Keratinocyte (primary cell): ENCODE data around the gene ADD2. TPM values are rescaled to one million over a fixed set of nuclear protein-coding genes. Genes with fewer than 3 reads are reported as not detected.

Experiments
- DNase-seq: peaks from one replicate; pipeline ENCODE4 v3.0.0-alpha.2; 2011; ENCODE audit warnings: low read depth, missing footprints, low spot score
- FAIRE-seq: peaks from 2 replicates; lab custom pipeline; 2011; peaks lifted over from hg19 to GRCh38; lab: Jason Lieb, UNC
- H2AFZ ChIP-seq: 2 replicates; pipeline ENCODE4 v1.6.0; 2012; ENCODE audit warnings: low read length, control low read depth, inconsistent platforms; ENCODE audit not compliant: control insufficient read depth
- H3K27ac ChIP-seq: 2 replicates; pipeline ENCODE4 v1.5.1; 2011; ENCODE audit warnings: low read length; ENCODE audit not compliant: control insufficient read depth, insufficient read depth
- H3K27me3 ChIP-seq: 3 replicates; pipeline ENCODE4 v1.6.0; 2011; ENCODE audit warnings: low read length; ENCODE audit not compliant: control insufficient read depth, insufficient read depth; ENCODE audit errors: extremely low read depth
- H3K36me3 ChIP-seq, 2 experiments: 2 replicates in 1 of 2; 3 replicates in 1 of 2; pipeline ENCODE4 v1.5.1; 2011; ENCODE audit warnings: low read length in 2 of 2, mild to moderate bottlenecking in 1 of 2; ENCODE audit not compliant: control insufficient read depth in 2 of 2, insufficient read depth in 2 of 2; ENCODE audit errors: extremely low read depth in 1 of 2
- H3K4me1 ChIP-seq: 3 replicates; pipeline ENCODE4 v1.5.1; 2011; ENCODE audit warnings: low read length; ENCODE audit not compliant: control insufficient read depth, insufficient read depth; ENCODE audit errors: extremely low read depth
- H3K4me2 ChIP-seq: 3 replicates; pipeline ENCODE4 v1.6.0; 2011; ENCODE audit warnings: low read depth, low read length; ENCODE audit not compliant: control insufficient read depth, insufficient read depth; ENCODE audit errors: extremely low read depth
- H3K4me3 ChIP-seq, 3 experiments: fragments of 200-600 bp in 1 of 3; sonication (generic) in 1 of 3; 2 replicates in 2 of 3; 3 replicates in 1 of 3; pipeline ENCODE4 v1.5.1; 2011 to 2016; ENCODE audit warnings: low read length in 3 of 3, mild to moderate bottlenecking in 3 of 3, control low read depth in 2 of 3, inconsistent platforms in 1 of 3, low read depth in 1 of 3, mixed read lengths in 1 of 3, mixed run types in 1 of 3, moderate library complexity in 1 of 3; ENCODE audit not compliant: control insufficient read depth in 2 of 3, insufficient read depth in 2 of 3; ENCODE audit errors: extremely low read depth in 1 of 3
- H3K79me2 ChIP-seq: 2 replicates; pipeline ENCODE4 v1.6.0; 2012; ENCODE audit warnings: low read length; ENCODE audit not compliant: control insufficient read depth, insufficient read depth
- H3K9ac ChIP-seq: 3 replicates; pipeline ENCODE4 v1.6.0; 2011; ENCODE audit warnings: low read length; ENCODE audit not compliant: control insufficient read depth, insufficient read depth; ENCODE audit errors: extremely low read depth
- H3K9me1 ChIP-seq: 3 replicates; pipeline ENCODE4 v1.6.0; 2011; ENCODE audit warnings: low read length; ENCODE audit not compliant: control insufficient read depth, insufficient read depth; ENCODE audit errors: extremely low read depth
- H3K9me3 ChIP-seq: 2 replicates; pipeline ENCODE4 v1.5.1; 2012; ENCODE audit warnings: low read depth, low read length; ENCODE audit not compliant: control insufficient read depth
- H4K20me1 ChIP-seq: 3 replicates; pipeline ENCODE4 v1.6.0; 2011; ENCODE audit warnings: low read length; ENCODE audit not compliant: control insufficient read depth, insufficient read depth; ENCODE audit errors: extremely low read depth
- EZH2 ChIP-seq: IDR thresholded peaks from one replicate; pipeline ENCODE4 v1.6.1; 2012; ENCODE audit warnings: inconsistent platforms, mild to moderate bottlenecking, low read length, moderate library complexity
- dilution Hi-C: fragments of 300-500 bp; cut with MboI; formaldehyde crosslinking; loops from one replicate; pipeline ENCODE4 v1.7.0; 2020; ENCODE audit warnings: low sequenced_read_pairs; ENCODE audit not compliant: extremely low pct_ligation_motif_present
- polyA plus RNA-seq, 5 experiments: library from polyadenylated mRNA; depleted of rRNA in 3 of 5; stranded (reverse) in 3 of 5; stranded (forward) in 1 of 5; unstranded in 1 of 5; fragments of >200 nt; gene quantifications; 1 replicate in 1 of 5; 2 replicates in 3 of 5; 3 replicates in 1 of 5; pipeline versions ENCODE4 v1.2.1 to v1.2.3, GENCODE V29; 2011 to 2012; ENCODE audit warnings: missing spikeins in 2 of 5, low read depth in 1 of 5, low replicate concordance in 1 of 5
- TF ChIP-seq, protein P1 (sequence below), 3 experiments: IDR thresholded peaks in 1 of 3; conservative IDR thresholded peaks in 1 of 3; optimal IDR thresholded peaks in 1 of 3; 2 replicates in 2 of 3; 3 replicates in 1 of 3; pipeline versions ENCODE3 to v1.5.1; 2011; ENCODE audit warnings: low read length in 3 of 3, mild to moderate bottlenecking in 3 of 3, moderate library complexity in 2 of 3, control low read depth in 1 of 3, inconsistent platforms in 1 of 3; ENCODE audit not compliant: insufficient read depth in 2 of 3; ENCODE audit errors: extremely low read depth in 1 of 3

The ADD2 gene
- polyA plus RNA-seq, 1 donor (not counting 4 experiments of a cell fraction or from before 2014, with no cell fraction given): 0.05 TPM

DNA sequence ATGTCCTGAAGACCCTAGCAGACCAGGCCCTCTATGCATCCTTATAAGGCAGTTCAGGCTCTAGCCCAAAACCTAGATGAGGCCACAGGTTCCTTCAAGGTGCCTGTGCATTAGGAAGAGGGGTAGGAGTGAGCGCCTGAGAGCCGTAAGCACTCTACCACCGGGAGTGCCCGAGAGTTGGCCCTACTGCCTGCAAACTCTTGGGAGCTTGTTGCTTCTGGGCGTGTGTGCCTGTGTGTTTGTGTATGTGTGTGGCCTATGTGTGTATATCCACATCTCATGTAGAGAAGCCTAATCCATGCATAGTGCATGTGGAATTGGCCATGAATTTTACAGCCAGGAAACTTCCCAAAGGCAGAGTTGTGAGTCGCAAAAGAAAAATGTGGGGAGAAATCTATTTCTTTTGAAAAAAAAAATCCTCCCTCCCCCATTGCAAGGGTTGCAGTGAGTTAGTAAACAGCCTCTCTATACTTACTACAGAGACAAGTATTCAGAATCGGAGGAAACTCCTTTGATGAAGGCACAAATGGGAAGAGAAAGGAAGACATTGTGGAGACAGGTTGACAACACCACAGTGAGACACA lies 96.8 kb downstream of the ADD2 start:
- Histone ChIP-seq H3K9me3 (no peaks in the 10 kb centered on the region), H3K79me2 (no peaks in the 10 kb centered on the region), H4K20me1 (no peaks in the 10 kb centered on the region), H3K9ac (no peak overlapping the region), H3K27me3 (peaks cover 4% of the 10 kb centered on the region), H2AFZ (no peak overlapping the region), H3K4me2 (no peak overlapping the region), H3K4me1 (no peaks in the 10 kb centered on the region), H3K36me3 (no peaks in the 10 kb centered on the region), H3K9me1 (no peaks in the 10 kb centered on the region), H3K4me3 (no peak overlapping the region), H3K27ac (no peak overlapping the region)
- FAIRE-seq (no peak), DNase-seq (no peak)
- TF ChIP-seq, protein P1, sequence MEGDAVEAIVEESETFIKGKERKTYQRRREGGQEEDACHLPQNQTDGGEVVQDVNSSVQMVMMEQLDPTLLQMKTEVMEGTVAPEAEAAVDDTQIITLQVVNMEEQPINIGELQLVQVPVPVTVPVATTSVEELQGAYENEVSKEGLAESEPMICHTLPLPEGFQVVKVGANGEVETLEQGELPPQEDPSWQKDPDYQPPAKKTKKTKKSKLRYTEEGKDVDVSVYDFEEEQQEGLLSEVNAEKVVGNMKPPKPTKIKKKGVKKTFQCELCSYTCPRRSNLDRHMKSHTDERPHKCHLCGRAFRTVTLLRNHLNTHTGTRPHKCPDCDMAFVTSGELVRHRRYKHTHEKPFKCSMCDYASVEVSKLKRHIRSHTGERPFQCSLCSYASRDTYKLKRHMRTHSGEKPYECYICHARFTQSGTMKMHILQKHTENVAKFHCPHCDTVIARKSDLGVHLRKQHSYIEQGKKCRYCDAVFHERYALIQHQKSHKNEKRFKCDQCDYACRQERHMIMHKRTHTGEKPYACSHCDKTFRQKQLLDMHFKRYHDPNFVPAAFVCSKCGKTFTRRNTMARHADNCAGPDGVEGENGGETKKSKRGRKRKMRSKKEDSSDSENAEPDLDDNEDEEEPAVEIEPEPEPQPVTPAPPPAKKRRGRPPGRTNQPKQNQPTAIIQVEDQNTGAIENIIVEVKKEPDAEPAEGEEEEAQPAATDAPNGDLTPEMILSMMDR (optimal IDR thresholded peaks at IDR 0.05 in 1 of 3, IDR thresholded peaks at IDR 0.05 in 1 of 3, conservative IDR thresholded peaks at IDR 0.05 in 1 of 3; ENCODE audit: extremely low read depth in 1 of 3, insufficient read depth in 2 of 3, low read length in 3 of 3): no peak
- TF ChIP-seq EZH2: no peak
- dilution Hi-C loops: no loop called here

GRCh38 chr2:70670626-70671025 lies 97.4 kb downstream of the ADD2 start:
- TF ChIP-seq, protein P1 (optimal IDR thresholded peaks at IDR 0.05 in 1 of 3, IDR thresholded peaks at IDR 0.05 in 1 of 3, conservative IDR thresholded peaks at IDR 0.05 in 1 of 3; ENCODE audit: extremely low read depth in 1 of 3, insufficient read depth in 2 of 3, low read length in 3 of 3): no peak
- TF ChIP-seq EZH2: no peak
- H2AFZ ChIP-seq: no peak overlapping the region
- H3K36me3 ChIP-seq: no peaks in the 10 kb centered on the region
- DNase-seq (no peak), FAIRE-seq (no peak)
- dilution Hi-C loops: no loop called here
- no peaks in the 10 kb centered on the region for H3K9me3 ChIP-seq
- H3K79me2 ChIP-seq: no peaks in the 10 kb centered on the region
- no peak overlapping the region for H3K27ac ChIP-seq
- H3K9ac ChIP-seq: no peak overlapping the region
- H3K4me3 ChIP-seq: no peak overlapping the region
- no peak overlapping the region for H3K4me2 ChIP-seq
- peaks cover 4% of the 10 kb centered on the region for H3K27me3 ChIP-seq
- no peaks in the 10 kb centered on the region for H3K9me1 ChIP-seq
- H3K4me1 ChIP-seq: no peaks in the 10 kb centered on the region
- H4K20me1 ChIP-seq: no peaks in the 10 kb centered on the region
